Measurements from ENCODE around the gene ZNF536. TPM values are rescaled to one million over a fixed set of nuclear protein-coding genes. Genes with fewer than 3 reads are reported as not detected.

ZNF536 gene
- total and polyA plus RNA-seq, 9 of the 15 experiments (the other 6 are each of a cell fraction or from before 2014, with no cell fraction given): not detected

- Histone ChIP-seq H3K27ac (ENCODE audit: extremely low read depth, low read depth, low read length) (no peak overlapping the region), H3K27me3 (ENCODE audit: control insufficient read depth in 2 of 2, insufficient read depth in 2 of 2, low read length in 2 of 2) (peaks cover 0 to 6% of the 10 kb centered on the region in 2 experiments; a peak in 1 of 5 replicates), H2AFZ (ENCODE audit: low read depth, low read length) (no peak overlapping the region), H3K9me3 (replicated peaks; ENCODE audit: control insufficient read depth, insufficient read depth, low read depth, low read length) (no peaks in the 10 kb centered on the region), H4K20me1 (replicated peaks; ENCODE audit: control insufficient read depth, insufficient read depth, low read length) (no peaks in the 10 kb centered on the region), H3K4me3 (no peak overlapping the region), H3K79me2 (ENCODE audit: control insufficient read depth, insufficient read depth, low read length) (no peaks in the 10 kb centered on the region), H3K9ac (ENCODE audit: insufficient read depth in 1 of 2, low read depth in 2 of 2, low read length in 2 of 2) (no peak overlapping the region), H3K36me3 (ENCODE audit: control insufficient read depth, insufficient read depth, low read length) (no peaks in the 10 kb centered on the region), H3K4me2 (ENCODE audit: insufficient read depth, low read length) (no peak overlapping the region), H3K4me1 (replicated peaks in 1 of 2; ENCODE audit: control insufficient read depth in 2 of 2, insufficient read depth in 2 of 2, low read length in 2 of 2) (no peaks in the 10 kb centered on the region), H3K9me1 (ENCODE audit: control insufficient read depth, insufficient read depth, low read length) (no peaks in the 10 kb centered on the region)
- CTCF ChIA-PET (ENCODE audit: low intra/inter-chr PET ratio): no interaction called here
- DNase-seq (ENCODE audit: extremely low read depth in 1 of 4, low spot score in 3 of 4) (no peak), FAIRE-seq (no peak), ATAC-seq (no peak)
- BruUV-seq (replicated peaks): no TSS peak
- in situ Hi-C loops (cut with MboI): no loop called here
- TF ChIP-seq CREB5 (CRISPR knock-in tag; IDR thresholded peaks at IDR 0.05) (no peak), FOXA1 (IDR thresholded peaks at IDR 0.05; ENCODE audit: borderline replicate concordance) (no peak), ZNF384 (IDR thresholded peaks at IDR 0.05; ENCODE audit: low read depth, low read length) (no peak), CEBPG (CRISPR knock-in tag; IDR thresholded peaks at IDR 0.05) (no peak), CEBPG (tag; conservative IDR thresholded peaks at IDR 0.05 in 1 of 2, IDR thresholded peaks at IDR 0.05 in 1 of 2) (no peak), ZNF445 (CRISPR knock-in tag; IDR thresholded peaks at IDR 0.05; ENCODE audit: low read depth) (no peak), TRIM24 (IDR thresholded peaks at IDR 0.05) (no peak), HMGN3 (IDR thresholded peaks at IDR 0.05; ENCODE audit: borderline replicate concordance, extremely low read depth, insufficient read length, low read depth, low read length) (no peak)
- WGBS (ENCODE audit: insufficient coverage, low coverage, missing lambda C conversion rate): 0% methylated on average over 3 of the region's 5 CpGs
- POLR2A ChIA-PET: no interaction called here
- intact Hi-C loops (cut with micrococcal nuclease): no loop called here
Measured at GRCh38 chr19:30593356-30593755, 221.2 kb downstream of the ZNF536 start.
